ENCODE data around the gene UBB.
A peak's percentile ranks its signal among the peaks of the same experiment; 100 is the strongest.
"Not testable (repeated sequence)": the region's sequence is repeated elsewhere in the genome, so short reads cannot be mapped to it uniquely, and the experiment has no call there.

UBB gene

GRCh38 chr17:16391451-16391850, 10.6 kb downstream of the UBB start:
- no peaks in the 10 kb centered on the region for H3K27me3 ChIP-seq (ENCODE audit: insufficient read depth, insufficient read length)
- no peaks in the 10 kb centered on the region for H3K9me3 ChIP-seq (ENCODE audit: insufficient read depth, low read length)
- H3K4me1 ChIP-seq (ENCODE audit: insufficient read depth, insufficient read length): no peaks in the 10 kb centered on the region
- H3K36me3 ChIP-seq (ENCODE audit: insufficient read depth, insufficient read length, low read length): peaks cover 3% of the 10 kb centered on the region
- H3K4me3 ChIP-seq (ENCODE audit: insufficient read length, low read depth): no peak overlapping the region
- DNase-seq (ENCODE audit: low read depth, low spot score): no peak
- no peak overlapping the region for H3K9ac ChIP-seq (ENCODE audit: insufficient read length, low read depth)
- TF ChIP-seq YY1 (IDR thresholded peaks at IDR 0.05; ENCODE audit: insufficient read depth, insufficient read length): no peak
- no peak for TF ChIP-seq ZNF274 (IDR thresholded peaks at IDR 0.05; ENCODE audit: low read depth, low read length)
- TF ChIP-seq SUZ12 (IDR thresholded peaks at IDR 0.05; ENCODE audit: extremely low read depth, insufficient read depth, insufficient read length): no peak

- H3K9me3 ChIP-seq (ENCODE audit: insufficient read depth, low read length); H3K27me3 ChIP-seq (ENCODE audit: insufficient read depth, insufficient read length); H3K4me1 ChIP-seq (ENCODE audit: insufficient read depth, insufficient read length); H3K36me3 ChIP-seq (ENCODE audit: insufficient read depth, insufficient read length, low read length); H3K4me3 ChIP-seq (ENCODE audit: insufficient read length, low read depth); H3K9ac ChIP-seq (ENCODE audit: insufficient read length, low read depth); DNase-seq (ENCODE audit: low read depth, low spot score): not testable (repeated sequence)
Measured at GRCh38 chr17:16392491-16392890, 11.6 kb downstream of the UBB start.

GRCh38 chr17:16395887-16396286, 15.0 kb downstream of the UBB start:
- not testable (repeated sequence) for DNase-seq (ENCODE audit: low read depth, low spot score); H3K4me1 ChIP-seq (ENCODE audit: insufficient read depth, insufficient read length); H3K9me3 ChIP-seq (ENCODE audit: insufficient read depth, low read length); H3K4me3 ChIP-seq (ENCODE audit: insufficient read length, low read depth); H3K36me3 ChIP-seq (ENCODE audit: insufficient read depth, insufficient read length, low read length); H3K9ac ChIP-seq (ENCODE audit: insufficient read length, low read depth); H3K27me3 ChIP-seq (ENCODE audit: insufficient read depth, insufficient read length)

- H3K4me3 ChIP-seq (ENCODE audit: insufficient read length, low read depth); DNase-seq (ENCODE audit: low read depth, low spot score); H3K4me1 ChIP-seq (ENCODE audit: insufficient read depth, insufficient read length); H3K9me3 ChIP-seq (ENCODE audit: insufficient read depth, low read length); H3K36me3 ChIP-seq (ENCODE audit: insufficient read depth, insufficient read length, low read length); H3K9ac ChIP-seq (ENCODE audit: insufficient read length, low read depth); H3K27me3 ChIP-seq (ENCODE audit: insufficient read depth, insufficient read length): not testable (repeated sequence)
Measured at GRCh38 chr17:16396693-16397092, 15.8 kb downstream of the UBB start.

- Histone ChIP-seq H3K9ac (ENCODE audit: insufficient read length, low read depth) (no peak overlapping the region), H3K4me1 (ENCODE audit: insufficient read depth, insufficient read length) (peaks cover 4% of the 10 kb centered on the region), H3K4me3 (ENCODE audit: insufficient read length, low read depth) (no peak overlapping the region), H3K27me3 (ENCODE audit: insufficient read depth, insufficient read length) (no peaks in the 10 kb centered on the region), H3K9me3 (ENCODE audit: insufficient read depth, low read length) (no peaks in the 10 kb centered on the region), H3K36me3 (ENCODE audit: insufficient read depth, insufficient read length, low read length) (no peaks in the 10 kb centered on the region)
- TF ChIP-seq ZNF274 (IDR thresholded peaks at IDR 0.05; ENCODE audit: low read depth, low read length) (no peak), SUZ12 (IDR thresholded peaks at IDR 0.05; ENCODE audit: extremely low read depth, insufficient read depth, insufficient read length) (no peak), YY1 (IDR thresholded peaks at IDR 0.05; ENCODE audit: insufficient read depth, insufficient read length) (no peak)
- DNase-seq (ENCODE audit: low read depth, low spot score): no peak
Measured at GRCh38 chr17:16398270-16399267, 17.7 kb downstream of the UBB start.

- not testable (repeated sequence) for H3K27me3 ChIP-seq (ENCODE audit: insufficient read depth, insufficient read length); H3K4me3 ChIP-seq (ENCODE audit: insufficient read length, low read depth); H3K9ac ChIP-seq (ENCODE audit: insufficient read length, low read depth); H3K4me1 ChIP-seq (ENCODE audit: insufficient read depth, insufficient read length); DNase-seq (ENCODE audit: low read depth, low spot score); H3K9me3 ChIP-seq (ENCODE audit: insufficient read depth, low read length); H3K36me3 ChIP-seq (ENCODE audit: insufficient read depth, insufficient read length, low read length)
Measured at GRCh38 chr17:16403847-16404246, 23.0 kb downstream of the UBB start.

GRCh38 chr17:16406742-16407674, 26.1 kb downstream of the UBB start:
- Histone ChIP-seq H3K27me3 (ENCODE audit: insufficient read depth, insufficient read length) (no peaks in the 10 kb centered on the region), H3K9me3 (ENCODE audit: insufficient read depth, low read length) (no peaks in the 10 kb centered on the region), H3K4me1 (ENCODE audit: insufficient read depth, insufficient read length) (no peaks in the 10 kb centered on the region), H3K4me3 (ENCODE audit: insufficient read length, low read depth) (peak overlapping the region; percentile 59), H3K36me3 (ENCODE audit: insufficient read depth, insufficient read length, low read length) (no peaks in the 10 kb centered on the region), H3K9ac (ENCODE audit: insufficient read length, low read depth) (peak overlapping the region; percentile 76)
- no peak for DNase-seq (ENCODE audit: low read depth, low spot score)
- TF ChIP-seq SUZ12 (IDR thresholded peaks at IDR 0.05; ENCODE audit: extremely low read depth, insufficient read depth, insufficient read length) (no peak), ZNF274 (IDR thresholded peaks at IDR 0.05; ENCODE audit: low read depth, low read length) (no peak), YY1 (IDR thresholded peaks at IDR 0.05; ENCODE audit: insufficient read depth, insufficient read length) (no peak)
